Measurements from ENCODE around the gene SMG5.
A peak's percentile ranks its signal among the peaks of the same experiment; 100 is the strongest.
"Not testable (repeated sequence)": the region's sequence is repeated elsewhere in the genome, so short reads cannot be mapped to it uniquely, and the experiment has no call there.

Gene SMG5

DNA sequence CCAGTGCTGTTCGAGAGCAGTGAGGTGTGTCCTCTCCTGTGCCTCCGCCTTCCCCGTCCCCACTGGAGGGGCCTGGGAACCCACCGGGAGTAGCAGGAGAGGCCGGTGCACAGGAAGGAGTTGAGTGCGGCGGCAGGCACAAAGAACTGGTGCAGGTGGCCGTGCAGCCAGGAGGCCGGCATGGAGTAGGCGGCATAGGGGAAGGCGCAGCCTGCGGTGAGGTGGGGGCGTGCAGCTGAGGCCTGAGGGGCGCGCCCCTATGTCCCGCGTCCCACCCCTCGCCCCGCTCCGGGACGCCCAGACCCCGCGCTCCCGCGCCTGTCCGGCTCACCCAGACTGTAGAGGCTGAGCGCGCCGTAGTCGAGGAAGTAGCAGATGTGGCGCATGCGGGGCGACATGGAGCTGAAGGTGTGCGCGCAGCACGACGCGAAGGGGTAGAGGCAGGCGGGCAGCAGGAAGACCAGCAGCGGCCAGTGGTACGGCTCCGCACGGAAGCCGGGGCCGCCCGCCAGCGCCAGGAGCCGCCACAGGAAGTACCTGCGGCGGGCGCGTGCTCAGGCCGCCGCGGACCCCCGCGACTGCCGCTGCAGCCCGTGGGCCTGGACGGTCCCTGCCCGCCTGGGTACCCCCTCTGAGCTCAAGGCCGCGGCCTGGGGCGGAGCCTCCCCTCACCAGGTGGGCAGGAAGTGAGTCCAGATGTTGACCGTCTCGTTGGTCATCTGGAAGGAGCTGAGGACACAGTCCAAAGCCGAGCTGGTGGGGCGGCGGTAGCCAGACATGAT, 37.0 kb downstream of the SMG5 start:
- peak; percentile 25 for DNase-seq (ENCODE audit: low read depth)

DNA sequence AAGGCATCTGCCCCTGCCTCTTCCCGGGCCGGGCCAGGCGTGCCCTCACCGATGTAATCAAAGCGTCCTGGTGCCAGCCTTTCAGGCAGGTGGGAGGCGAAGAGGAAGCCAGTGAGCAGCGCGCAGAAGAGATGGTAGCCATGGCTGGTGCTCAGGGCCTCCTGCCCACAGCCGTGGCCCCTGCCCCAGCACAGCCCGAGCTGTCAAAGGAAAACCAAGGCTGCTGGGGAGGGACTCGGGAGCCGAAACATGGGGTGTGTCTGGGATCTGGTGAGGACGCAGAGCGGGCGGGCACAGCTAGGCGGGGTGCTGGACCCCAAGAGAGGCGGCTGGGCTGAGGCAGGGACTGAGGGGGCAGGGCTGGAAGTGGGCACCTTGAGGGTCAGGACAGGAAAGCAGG, 37.9 kb downstream of the SMG5 start:
- no peak for DNase-seq (ENCODE audit: low read depth)

DNA sequence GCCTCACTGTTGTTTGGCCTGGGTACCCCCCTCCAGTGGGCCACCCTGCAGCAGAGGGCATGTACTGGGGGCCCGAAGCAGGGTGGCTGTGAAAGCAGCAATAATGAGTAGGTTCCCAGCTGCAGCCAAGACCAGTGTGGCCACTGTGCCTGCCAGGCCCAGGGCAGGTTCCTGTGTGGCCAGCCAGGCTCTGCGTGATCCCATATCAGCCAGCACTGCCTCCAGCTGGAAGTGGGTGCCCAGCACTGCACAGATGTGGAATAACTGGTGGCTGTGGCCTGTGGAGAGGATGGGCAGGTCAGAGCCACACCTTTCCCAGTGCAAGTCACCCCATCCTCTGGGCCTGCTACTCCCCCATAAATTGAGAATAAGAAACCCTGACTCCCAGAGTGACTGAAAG, 38.5 kb downstream of the SMG5 start:
- no peak for DNase-seq (ENCODE audit: low read depth)

DNA sequence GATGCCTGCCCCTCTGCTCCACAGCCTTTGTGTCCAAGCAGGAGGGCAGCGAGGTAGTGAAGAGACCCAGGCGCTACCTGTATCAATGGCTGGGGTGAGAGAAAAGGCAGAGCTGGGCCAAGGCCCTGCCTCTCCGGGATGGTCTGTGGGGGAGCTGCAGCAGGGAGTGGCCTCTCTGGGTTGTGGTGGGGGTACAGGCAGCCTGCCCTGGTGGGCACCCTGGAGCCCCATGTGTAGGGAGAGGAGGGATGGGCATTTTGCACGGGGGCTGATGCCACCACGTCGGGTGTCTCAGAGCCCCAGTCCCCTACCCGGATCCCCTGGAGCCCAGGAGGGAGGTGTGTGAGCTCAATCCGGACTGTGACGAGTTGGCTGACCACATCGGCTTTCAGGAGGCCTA, 39.9 kb downstream of the SMG5 start:
- no peak for DNase-seq (ENCODE audit: low read depth)

DNA sequence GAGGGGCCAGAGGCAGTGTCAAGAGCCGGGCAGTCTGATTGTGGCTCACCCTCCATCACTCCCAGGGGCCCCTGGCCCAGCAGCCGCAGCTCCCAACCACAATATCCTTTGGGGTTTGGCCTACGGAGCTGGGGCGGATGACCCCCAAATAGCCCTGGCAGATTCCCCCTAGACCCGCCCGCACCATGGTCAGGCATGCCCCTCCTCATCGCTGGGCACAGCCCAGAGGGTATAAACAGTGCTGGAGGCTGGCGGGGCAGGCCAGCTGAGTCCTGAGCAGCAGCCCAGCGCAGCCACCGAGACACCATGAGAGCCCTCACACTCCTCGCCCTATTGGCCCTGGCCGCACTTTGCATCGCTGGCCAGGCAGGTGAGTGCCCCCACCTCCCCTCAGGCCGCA, 40.7 kb downstream of the SMG5 start, which contains the start of gene BGLAP:
Gene BGLAP, plus strand, starts transcription at position 259 of the 400 bp plus-strand sequence. Its CDS starts 48 bp downstream, at position 307.
- DNase-seq (ENCODE audit: low read depth), result no peak

DNA sequence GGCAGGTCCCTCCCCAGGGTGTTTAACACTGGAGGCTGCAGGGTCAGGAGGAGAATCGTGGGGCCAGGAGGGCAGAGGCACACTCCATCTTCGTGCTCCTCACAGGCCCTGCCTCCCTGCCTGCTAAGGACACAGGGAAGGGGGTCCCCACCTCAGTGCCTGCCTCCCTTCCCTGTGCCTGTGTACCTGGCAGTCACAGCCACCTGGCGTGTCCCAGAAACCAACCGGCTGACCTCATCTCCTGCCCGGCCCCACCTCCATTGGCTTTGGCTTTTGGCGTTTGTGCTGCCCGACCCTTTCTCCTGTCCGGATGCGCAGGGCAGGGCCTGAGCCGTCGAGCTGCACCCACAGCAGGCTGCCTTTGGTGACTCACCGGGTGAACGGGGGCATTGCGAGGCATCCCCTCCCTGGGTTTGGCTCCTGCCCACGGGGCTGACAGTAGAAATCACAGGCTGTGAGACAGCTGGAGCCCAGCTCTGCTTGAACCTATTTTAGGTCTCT, 41.3 kb downstream of the SMG5 start:
- DNase-seq (ENCODE audit: low read depth), result no peak

DNA sequence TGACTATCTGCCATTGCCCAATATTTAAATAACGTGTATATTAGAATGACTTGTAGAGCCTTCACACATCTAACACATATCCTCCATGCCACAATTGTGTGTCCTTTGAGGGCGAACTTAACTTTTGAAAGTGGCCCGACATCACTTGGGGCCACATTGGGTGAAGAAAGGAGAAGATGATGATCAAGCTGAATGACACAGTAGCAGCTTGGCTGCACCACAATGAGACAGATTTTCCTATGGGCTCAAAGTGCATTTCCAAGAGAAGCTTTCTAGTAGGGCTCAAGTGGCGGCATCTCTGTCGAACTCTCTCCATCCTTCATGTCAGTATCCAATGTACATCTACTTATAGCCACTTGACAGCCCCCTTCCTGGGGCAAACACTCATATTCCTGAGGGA, 44.4 kb downstream of the SMG5 start:
- no peak for DNase-seq (ENCODE audit: low read depth)

DNA sequence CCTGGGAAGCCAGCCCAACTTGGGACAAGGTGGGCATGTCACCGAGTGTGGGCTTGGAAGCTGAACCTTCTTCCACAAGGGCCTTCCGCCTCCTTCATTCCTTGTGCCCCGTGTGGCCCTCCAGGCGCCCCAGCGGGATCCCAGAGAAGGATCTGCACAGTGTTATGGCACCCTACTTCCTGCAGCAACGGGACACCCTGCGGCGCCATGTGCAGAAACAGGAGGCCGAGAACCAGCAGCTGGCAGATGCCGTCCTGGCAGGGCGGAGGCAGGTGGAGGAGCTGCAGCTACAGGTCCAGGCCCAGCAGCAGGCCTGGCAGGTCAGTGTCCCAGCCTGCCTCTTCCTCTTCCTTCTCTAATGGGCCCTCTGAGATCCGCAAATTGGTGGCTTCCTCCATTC, 46.5 kb downstream of the SMG5 start:
- DNase-seq (ENCODE audit: low read depth), result no peak

DNA sequence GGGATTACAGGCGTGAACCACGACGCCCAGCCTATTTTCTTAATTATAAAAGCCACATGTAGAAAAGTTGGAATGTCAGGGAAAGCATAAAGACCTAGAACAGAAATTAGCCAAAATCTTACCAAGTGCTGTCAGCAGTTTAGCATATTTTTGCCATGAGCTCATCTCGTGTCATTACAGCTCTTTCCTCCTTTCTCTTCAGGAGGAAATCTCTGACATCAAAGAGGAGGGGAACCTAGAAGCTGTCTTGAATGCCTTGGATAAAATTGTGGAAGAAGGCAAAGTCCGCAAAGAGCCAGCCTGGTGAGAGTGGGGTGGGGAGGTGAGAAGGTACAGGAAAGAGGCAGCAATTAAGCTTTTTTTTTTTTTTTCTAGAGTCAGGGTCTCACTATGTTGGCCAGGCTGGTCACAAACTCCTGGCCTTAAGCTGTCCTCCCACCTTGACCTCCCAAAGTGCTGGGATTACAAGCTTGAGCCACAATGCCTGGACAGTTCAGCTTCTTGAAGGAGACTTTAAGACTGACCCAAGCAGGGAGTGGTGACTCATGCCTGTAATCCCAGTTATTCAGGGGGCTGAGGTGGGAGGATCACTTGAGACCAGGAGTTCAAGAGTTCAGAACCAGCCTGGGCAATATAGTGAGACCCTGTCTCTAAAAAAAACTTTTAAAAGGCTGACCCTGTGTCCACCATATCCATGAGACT, 49.0 kb downstream of the SMG5 start:
- no peak for DNase-seq (ENCODE audit: low read depth)

DNA sequence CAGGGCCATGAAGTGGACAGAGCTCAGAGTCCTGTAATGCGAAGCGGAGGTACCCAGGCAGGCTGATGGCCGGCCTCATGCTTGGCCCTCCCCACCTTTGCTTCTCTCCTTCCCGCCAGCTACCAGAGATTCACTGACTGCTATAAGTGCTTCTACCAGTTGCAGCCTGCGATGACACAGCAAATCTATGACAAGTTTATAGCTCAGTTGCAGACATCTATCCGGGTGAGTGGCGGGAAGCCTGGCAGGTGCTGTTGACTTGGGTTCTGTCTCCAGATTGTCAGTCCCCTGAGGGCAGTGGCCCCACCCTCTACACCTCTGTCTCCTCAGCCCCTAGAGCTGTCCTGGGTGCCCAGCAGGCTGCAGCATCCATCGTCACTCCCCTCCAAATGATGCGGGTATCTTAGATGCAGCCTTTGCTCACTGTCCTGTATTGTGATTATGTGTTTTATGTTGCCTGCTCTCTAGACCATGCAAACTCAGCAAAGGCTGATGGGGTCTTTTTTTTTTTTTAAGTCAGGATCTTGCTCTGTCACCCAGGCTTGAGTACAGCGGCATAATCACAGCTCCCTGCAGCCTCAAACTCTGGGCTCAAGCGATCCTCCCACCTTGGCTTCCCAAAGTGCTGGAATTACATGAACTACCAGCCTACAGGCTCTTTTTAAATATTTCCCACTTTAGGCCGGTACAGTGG, 50.3 kb downstream of the SMG5 start:
- no peak for DNase-seq (ENCODE audit: low read depth)

DNA sequence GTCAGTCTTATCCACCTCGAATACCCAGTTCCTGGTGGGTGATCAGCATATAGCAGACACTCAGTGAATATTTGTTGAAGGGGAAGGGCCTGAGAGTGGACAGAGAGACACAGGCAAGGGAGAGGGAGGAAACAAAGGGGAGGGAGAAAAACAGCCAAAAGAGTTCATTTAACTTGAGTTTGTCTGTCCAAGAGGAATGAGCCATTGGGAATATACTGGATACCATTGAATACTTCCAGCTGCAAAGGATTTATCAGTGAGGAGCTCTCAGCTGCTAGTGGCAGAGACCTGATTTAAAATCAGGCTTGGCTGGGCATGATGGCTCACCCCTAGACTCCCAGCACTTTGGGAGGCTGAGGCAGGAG, 52.2 kb downstream of the SMG5 start:
- DNase-seq (ENCODE audit: low read depth), result no peak

DNA sequence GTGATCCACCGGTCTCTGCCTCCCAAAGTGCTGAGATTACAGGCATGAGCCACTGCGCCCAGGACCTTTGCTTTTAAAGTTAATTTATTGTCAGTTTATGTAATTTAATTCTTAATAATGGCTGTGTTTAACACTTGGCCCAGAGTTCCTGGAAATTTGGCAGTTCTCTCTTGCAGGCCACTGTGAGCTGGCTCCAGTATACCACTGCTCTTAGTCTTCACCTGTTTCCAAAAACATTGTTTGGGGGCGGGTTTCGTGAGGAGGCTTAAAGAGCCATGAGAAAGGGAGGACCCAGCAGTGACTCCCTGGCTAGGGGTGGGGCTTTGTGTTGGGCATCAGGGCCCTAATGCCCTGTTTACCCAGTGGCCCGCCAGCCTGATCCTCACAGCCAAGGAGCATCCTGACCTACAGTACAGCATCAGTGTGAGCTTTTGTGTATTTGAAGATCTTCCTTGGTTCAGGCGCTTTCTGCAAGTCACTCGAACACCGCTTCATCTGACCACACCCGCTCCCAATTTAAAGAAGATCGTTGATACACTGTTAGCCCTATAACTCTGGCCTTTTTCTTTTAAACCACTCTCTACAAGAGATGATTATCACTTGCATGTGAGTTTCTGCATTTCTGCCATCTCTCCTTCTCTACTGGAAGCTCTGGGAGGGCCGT, 52.7 kb downstream of the SMG5 start:
- DNase-seq (ENCODE audit: low read depth), result no peak

DNA sequence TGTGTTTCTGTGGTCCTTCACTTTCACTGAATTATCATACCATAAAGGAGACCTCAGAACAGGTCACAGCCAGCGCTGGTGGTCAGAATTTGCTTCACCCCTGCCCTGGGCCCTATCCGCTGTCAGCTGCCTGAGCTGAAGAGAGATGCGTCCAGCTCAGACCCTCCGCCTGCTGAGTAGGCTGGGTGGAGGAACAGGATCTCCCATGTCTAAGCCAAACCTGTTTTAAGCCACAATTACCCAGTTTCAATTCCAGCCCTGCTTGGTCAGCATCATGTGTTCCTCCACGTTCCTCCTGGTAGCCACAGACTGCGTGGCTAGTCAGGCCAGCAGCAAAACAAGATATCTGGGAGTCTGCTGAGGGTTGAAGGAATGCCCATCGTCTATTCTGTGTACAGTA, 54.1 kb downstream of the SMG5 start:
- DNase-seq (ENCODE audit: low read depth), result no peak

DNA sequence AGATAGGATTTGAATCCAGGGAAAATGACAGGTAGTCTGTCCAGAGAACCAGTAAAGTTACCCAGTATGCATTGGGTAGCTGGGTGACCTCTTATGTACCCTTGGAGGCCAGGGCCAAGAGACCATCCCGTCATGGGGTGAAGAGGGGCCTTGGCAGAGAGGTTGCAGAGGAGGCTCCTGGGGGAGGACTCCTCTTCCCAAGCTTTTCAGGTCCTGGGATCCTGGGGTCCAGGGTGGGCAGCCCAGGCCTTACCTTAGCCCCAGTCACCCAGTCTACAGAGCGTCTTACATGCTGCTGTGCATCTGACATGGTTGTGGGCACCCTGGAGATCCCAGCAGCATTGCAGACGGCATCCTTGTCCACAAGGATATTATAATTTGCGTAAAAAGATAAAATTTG, 55.8 kb downstream of the SMG5 start:
- no peak for DNase-seq (ENCODE audit: low read depth)

DNA sequence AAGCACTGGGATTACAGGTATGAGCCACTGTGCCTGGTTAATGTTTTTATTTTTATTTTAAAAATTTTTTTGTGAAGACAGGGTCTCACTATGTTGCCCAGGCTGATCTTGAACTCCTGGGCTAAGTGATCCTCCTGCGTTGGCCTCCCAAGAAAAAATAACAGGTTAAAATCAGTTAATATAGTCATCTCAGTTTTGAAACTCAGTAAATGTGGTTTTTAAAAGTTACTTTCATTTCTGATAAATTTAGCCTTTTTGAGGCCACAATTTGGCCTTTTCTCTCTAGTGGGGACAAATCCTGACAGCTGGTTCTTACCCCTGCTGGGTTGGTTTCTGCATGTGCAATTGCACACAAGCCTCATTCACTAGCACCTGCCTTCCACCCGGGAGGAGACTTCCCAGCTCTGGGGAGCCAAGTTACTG, 56.5 kb downstream of the SMG5 start:
- DNase-seq (ENCODE audit: low read depth), result no peak

DNA sequence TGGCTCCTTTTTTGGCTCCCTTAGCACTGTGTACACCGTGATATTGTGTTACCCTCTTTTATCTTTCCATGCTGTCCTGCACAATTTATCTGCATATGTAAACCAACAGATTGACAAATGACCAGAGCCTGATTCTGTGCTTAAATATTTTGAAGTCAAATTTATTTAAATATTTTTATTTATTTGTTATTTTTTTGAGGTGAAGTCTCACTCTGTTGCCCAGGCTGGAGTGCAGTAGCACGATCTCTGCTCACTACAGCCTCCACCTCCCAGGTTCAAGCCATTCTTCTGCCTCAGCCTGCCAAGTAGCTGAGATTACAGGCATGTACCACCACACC, 57.0 kb downstream of the SMG5 start:
- no peak for DNase-seq (ENCODE audit: low read depth)

DNA sequence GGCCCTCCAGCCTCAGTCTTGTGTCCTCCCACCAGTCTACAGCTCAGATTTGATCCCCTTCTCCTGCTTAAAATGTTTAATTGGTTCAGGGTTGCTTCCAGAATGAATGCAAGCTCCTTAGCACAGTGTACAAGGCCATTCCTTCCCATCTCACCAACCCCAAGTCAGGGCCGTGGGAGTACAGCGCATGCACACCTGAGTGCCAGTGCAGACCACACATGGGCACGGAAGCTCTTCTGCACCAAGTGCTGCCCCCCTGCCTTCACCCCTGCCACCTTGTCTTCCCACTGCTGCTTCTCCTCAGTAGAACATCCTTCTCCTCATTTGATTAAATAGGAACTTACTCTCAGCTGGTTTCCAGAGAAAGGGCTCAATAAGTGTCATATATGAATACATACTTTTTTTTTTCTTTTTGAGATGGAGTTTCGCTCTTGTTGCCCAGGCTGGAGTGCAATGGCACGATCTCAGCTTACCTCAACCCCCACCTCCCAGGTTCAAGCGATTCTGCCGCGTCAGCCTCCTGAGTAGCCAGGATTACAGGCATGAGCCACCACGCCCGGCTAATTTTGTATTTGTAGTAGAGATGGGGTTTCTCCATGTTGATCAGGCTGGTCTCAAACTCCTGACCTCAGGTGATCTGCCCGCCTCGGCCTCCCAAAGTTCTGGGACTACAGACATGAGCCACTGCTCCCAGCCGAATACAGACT, 60.5 kb downstream of the SMG5 start:
- no peak for DNase-seq (ENCODE audit: low read depth)

DNA sequence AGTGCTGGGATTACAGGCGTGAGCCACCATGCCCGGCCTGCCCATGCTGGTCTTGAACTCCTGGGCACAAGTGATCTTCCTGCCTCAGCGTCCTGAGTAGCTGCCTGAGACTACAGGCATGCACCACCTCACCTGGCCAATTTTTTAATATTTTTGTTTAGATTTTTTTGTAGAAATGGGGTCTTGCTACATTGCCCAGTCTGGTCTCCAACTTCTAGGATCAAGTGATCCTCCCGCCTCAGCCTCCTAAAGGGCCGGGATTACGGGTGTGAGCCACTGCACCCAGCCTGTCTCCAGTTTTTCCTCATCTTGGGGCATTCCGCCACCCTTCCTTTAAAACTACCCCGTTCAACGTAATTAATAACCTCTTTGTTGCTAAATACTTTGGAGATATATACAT, 62.4 kb downstream of the SMG5 start:
- DNase-seq (ENCODE audit: low read depth), result no peak

DNA sequence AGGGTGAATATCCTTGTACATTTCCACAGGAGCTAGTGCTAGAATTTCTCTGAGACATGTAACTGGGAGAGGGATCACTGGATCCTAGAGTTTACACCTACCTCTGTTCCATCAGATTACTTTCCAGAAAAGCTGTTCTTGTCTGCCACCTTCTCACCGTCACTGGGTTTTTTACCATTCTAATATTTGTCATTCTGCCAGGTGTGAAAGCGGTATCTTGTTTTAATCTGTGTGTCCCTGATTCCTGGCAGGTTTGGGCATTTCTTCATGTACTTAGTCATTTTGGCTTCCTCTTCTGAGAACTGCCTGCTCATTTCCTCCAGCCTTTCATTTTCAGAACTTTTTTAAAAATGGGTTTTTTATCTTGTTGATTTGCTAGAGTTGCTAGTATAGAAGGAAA, 64.8 kb downstream of the SMG5 start:
- DNase-seq (ENCODE audit: low read depth), result peak; percentile 29

DNA sequence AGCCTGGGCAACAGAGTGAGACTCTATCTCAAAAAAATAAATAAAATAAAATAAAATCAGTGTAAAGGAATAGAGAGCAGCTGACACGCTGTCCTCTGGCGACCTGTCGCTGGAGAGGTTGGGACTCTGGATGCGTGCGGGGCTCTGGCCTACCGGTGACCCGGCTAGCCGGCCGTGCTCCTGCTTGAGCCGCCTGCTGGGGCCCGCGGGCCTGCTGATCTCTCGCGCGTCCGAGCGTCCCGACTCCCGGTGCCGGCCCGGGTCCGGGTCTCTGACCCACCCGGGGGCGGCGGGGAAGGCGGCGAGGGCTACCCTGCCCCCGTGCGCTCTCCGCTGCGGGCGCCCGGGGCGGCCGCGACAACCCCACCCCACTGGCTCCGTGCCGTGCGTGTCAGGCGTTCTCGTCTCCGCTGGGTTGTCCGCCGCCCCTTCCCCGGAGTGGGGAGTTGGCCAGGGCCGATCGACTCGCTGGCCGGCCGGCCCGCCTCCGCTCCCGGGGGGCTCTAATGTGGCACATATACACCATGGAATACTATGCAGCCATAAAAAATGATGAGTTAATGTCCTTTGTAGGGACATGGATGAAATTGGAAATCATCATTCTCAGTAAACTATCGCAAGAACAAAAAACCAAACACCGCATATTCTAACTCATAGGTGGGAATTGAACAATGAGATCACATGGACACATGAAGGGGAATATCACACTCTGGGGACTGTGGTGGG, 66.1 kb downstream of the SMG5 start:
- DNase-seq (ENCODE audit: low read depth), result not testable (repeated sequence)
